ENCODE results near the gene DLL3. TPM values are rescaled to one million over a fixed set of nuclear protein-coding genes. Genes with fewer than 3 reads are reported as not detected.

DLL3 gene
- total and polyA plus RNA-seq, 9 of the 15 experiments (the other 6 are each of a cell fraction or from before 2014, with no cell fraction given): 0.80 to 6.3 (median 1.2) TPM

GRCh38 chr19:39469567-39469966, 29.2 kb upstream of the DLL3 start:
- Histone ChIP-seq H3K79me2 (ENCODE audit: control insufficient read depth, insufficient read depth, low read length) (no peaks in the 10 kb centered on the region), H3K36me3 (ENCODE audit: control insufficient read depth, insufficient read depth, low read length) (peaks cover 98% of the 10 kb centered on the region), H3K4me1 (replicated peaks in 1 of 2; ENCODE audit: control insufficient read depth in 2 of 2, insufficient read depth in 2 of 2, low read length in 2 of 2) (peaks cover 0 to 16% of the 10 kb centered on the region in 2 experiments; a peak in 1 of 5 replicates), H3K4me2 (ENCODE audit: insufficient read depth, low read length) (no peak overlapping the region), H3K9me1 (ENCODE audit: control insufficient read depth, insufficient read depth, low read length) (no peaks in the 10 kb centered on the region), H4K20me1 (replicated peaks; ENCODE audit: control insufficient read depth, insufficient read depth, low read length) (no peaks in the 10 kb centered on the region; the same call in 1 of the 2 replicates), H3K27me3 (ENCODE audit: control insufficient read depth in 2 of 2, insufficient read depth in 2 of 2, low read length in 2 of 2) (no peaks in the 10 kb centered on the region), H3K4me3 (no peak overlapping the region), H2AFZ (ENCODE audit: low read depth, low read length) (no peak overlapping the region), H3K9me3 (replicated peaks; ENCODE audit: control insufficient read depth, insufficient read depth, low read depth, low read length) (no peaks in the 10 kb centered on the region), H3K9ac (ENCODE audit: insufficient read depth in 1 of 2, low read depth in 2 of 2, low read length in 2 of 2) (peak overlapping the region in 1 of 2 experiments; percentile 78; a peak in 1 of 4 replicates), H3K27ac (ENCODE audit: extremely low read depth, low read depth, low read length) (no peak overlapping the region)
- WGBS (ENCODE audit: insufficient coverage, low coverage, missing lambda C conversion rate): 87% methylated on average over 4 of the region's 6 CpGs
- ATAC-seq: no peak
- BruUV-seq (replicated peaks): no TSS peak
- POLR2A ChIA-PET: interaction anchor here (0.6 to 1.4 kb wide), 3 partner anchors 14 to 34 kb away, joined by 3 read pairs; partner anchors contain the start of gene RPS16
- intact Hi-C loops (cut with micrococcal nuclease) (no loop called here), in situ Hi-C loops (cut with MboI) (no loop called here)
- DNase-seq (ENCODE audit: extremely low read depth in 1 of 4, low spot score in 3 of 4): no peak
- TF ChIP-seq RBFOX2 (IDR thresholded peaks at IDR 0.05; ENCODE audit: low read depth, low read length): 0 out of 2 replicates have a peak, but pooled peaks have one; percentile 8
- TF ChIP-seq SRSF9 (IDR thresholded peaks at IDR 0.05; ENCODE audit: borderline replicate concordance, low read depth, low read length): no peak
- TF ChIP-seq IRF2 (CRISPR knock-in tag; IDR thresholded peaks at IDR 0.05): no peak
- no peak for FAIRE-seq
- CTCF ChIA-PET (ENCODE audit: low intra/inter-chr PET ratio): no interaction called here

GRCh38 chr19:39470724-39471339, 27.9 kb upstream of the DLL3 start:
- peaks cover 0 to 16% of the 10 kb centered on the region in 2 experiments; a peak in 1 of 5 replicates for H3K4me1 ChIP-seq (replicated peaks in 1 of 2; ENCODE audit: control insufficient read depth in 2 of 2, insufficient read depth in 2 of 2, low read length in 2 of 2)
- in situ Hi-C loops (cut with MboI) (no loop called here), intact Hi-C loops (cut with micrococcal nuclease) (no loop called here)
- H3K4me3 ChIP-seq: no peak overlapping the region
- ChIA-PET CTCF (ENCODE audit: low intra/inter-chr PET ratio) (no interaction called here), POLR2A (no interaction called here)
- H3K36me3 ChIP-seq (ENCODE audit: control insufficient read depth, insufficient read depth, low read length): peaks cover 97% of the 10 kb centered on the region
- no peak overlapping the region for H3K9ac ChIP-seq (ENCODE audit: insufficient read depth in 1 of 2, low read depth in 2 of 2, low read length in 2 of 2)
- H3K9me1 ChIP-seq (ENCODE audit: control insufficient read depth, insufficient read depth, low read length): no peaks in the 10 kb centered on the region
- no peaks in the 10 kb centered on the region; the same call in 1 of the 2 replicates for H4K20me1 ChIP-seq (replicated peaks; ENCODE audit: control insufficient read depth, insufficient read depth, low read length)
- no TSS peak for BruUV-seq (replicated peaks)
- FAIRE-seq (no peak), DNase-seq (ENCODE audit: extremely low read depth in 1 of 4, low spot score in 3 of 4) (no peak), ATAC-seq (no peak)
- no peak overlapping the region for H2AFZ ChIP-seq (ENCODE audit: low read depth, low read length)
- H3K79me2 ChIP-seq (ENCODE audit: control insufficient read depth, insufficient read depth, low read length): no peaks in the 10 kb centered on the region
- no peak overlapping the region for H3K4me2 ChIP-seq (ENCODE audit: insufficient read depth, low read length)
- no peak overlapping the region for H3K27ac ChIP-seq (ENCODE audit: extremely low read depth, low read depth, low read length)
- 73% methylated on average over 6 of the region's 7 CpGs for WGBS (ENCODE audit: insufficient coverage, low coverage, missing lambda C conversion rate)
- no peaks in the 10 kb centered on the region for H3K27me3 ChIP-seq (ENCODE audit: control insufficient read depth in 2 of 2, insufficient read depth in 2 of 2, low read length in 2 of 2)
- no peaks in the 10 kb centered on the region for H3K9me3 ChIP-seq (replicated peaks; ENCODE audit: control insufficient read depth, insufficient read depth, low read depth, low read length)
- TF ChIP-seq CEBPB (tag; IDR thresholded peaks at IDR 0.05) (peak; percentile 61; the same call in 1 of the 2 replicates), HES1 (IDR thresholded peaks at IDR 0.05; ENCODE audit: low read depth) (no peak), HSF4 (CRISPR knock-in tag; IDR thresholded peaks at IDR 0.05; ENCODE audit: borderline replicate concordance) (no peak), CCNT2 (IDR thresholded peaks at IDR 0.05; ENCODE audit: borderline replicate concordance, extremely low read depth, insufficient read length, low read depth, low read length) (no peak), ZFP36 (IDR thresholded peaks at IDR 0.05; ENCODE audit: low read depth, low read length, partially characterized antibody) (peak; percentile 12), YY1 (IDR thresholded peaks at IDR 0.05; ENCODE audit: borderline replicate concordance in 1 of 3, control insufficient read depth in 1 of 3, extremely low read depth in 1 of 3, insufficient read depth in 3 of 3, insufficient read length in 1 of 3, insufficient replicate concordance in 2 of 3, low read depth in 1 of 3, low read length in 2 of 3) (no peak)
- TF ChIP-seq, protein P1, sequence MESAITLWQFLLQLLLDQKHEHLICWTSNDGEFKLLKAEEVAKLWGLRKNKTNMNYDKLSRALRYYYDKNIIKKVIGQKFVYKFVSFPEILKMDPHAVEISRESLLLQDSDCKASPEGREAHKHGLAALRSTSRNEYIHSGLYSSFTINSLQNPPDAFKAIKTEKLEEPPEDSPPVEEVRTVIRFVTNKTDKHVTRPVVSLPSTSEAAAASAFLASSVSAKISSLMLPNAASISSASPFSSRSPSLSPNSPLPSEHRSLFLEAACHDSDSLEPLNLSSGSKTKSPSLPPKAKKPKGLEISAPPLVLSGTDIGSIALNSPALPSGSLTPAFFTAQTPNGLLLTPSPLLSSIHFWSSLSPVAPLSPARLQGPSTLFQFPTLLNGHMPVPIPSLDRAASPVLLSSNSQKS (CRISPR knock-in tag; IDR thresholded peaks at IDR 0.05): no peak

Measured in K562 (cell line).